Measurements from ENCODE around the gene ILRUN.
"Not testable (repeated sequence)": the region's sequence is repeated elsewhere in the genome, so short reads cannot be mapped to it uniquely, and the experiment has no call there.

ILRUN gene

GRCh38 chr6:34714663-34715062, 18.1 kb upstream of the ILRUN start:
- no peak for TF ChIP-seq CTCF (IDR thresholded peaks at IDR 0.05; ENCODE audit: extremely low read depth, missing control alignments)
- no peak for DNase-seq (ENCODE audit: low spot score)

GRCh38 chr6:34712881-34713280, 16.3 kb upstream of the ILRUN start:
- DNase-seq (ENCODE audit: low spot score): not testable (repeated sequence)

- TF ChIP-seq CTCF (IDR thresholded peaks at IDR 0.05; ENCODE audit: extremely low read depth, missing control alignments): no peak
- no peak for DNase-seq (ENCODE audit: low spot score)
Observed at GRCh38 chr6:34709386-34709785, 12.8 kb upstream of the ILRUN start.

GRCh38 chr6:34705241-34705640, 8.7 kb upstream of the ILRUN start:
- no peak for TF ChIP-seq CTCF (IDR thresholded peaks at IDR 0.05; ENCODE audit: extremely low read depth, missing control alignments)
- DNase-seq (ENCODE audit: low spot score): no peak

GRCh38 chr6:34701199-34701598, 4.6 kb upstream of the ILRUN start:
- DNase-seq (ENCODE audit: low spot score): no peak
- no peak for TF ChIP-seq CTCF (IDR thresholded peaks at IDR 0.05; ENCODE audit: extremely low read depth, missing control alignments)

GRCh38 chr6:34697904-34698559, 1.5 kb upstream of the ILRUN start:
- no peak for TF ChIP-seq CTCF (IDR thresholded peaks at IDR 0.05; ENCODE audit: extremely low read depth, missing control alignments)
- DNase-seq (ENCODE audit: low spot score): no peak

GRCh38 chr6:34697544-34697836, 923 bp upstream of the ILRUN start:
- no peak for DNase-seq (ENCODE audit: low spot score)
- TF ChIP-seq CTCF (IDR thresholded peaks at IDR 0.05; ENCODE audit: extremely low read depth, missing control alignments): no peak

- TF ChIP-seq CTCF (IDR thresholded peaks at IDR 0.05; ENCODE audit: extremely low read depth, missing control alignments): no peak
- DNase-seq (ENCODE audit: low spot score): no peak
Observed at GRCh38 chr6:34696189-34696738, 303 bp downstream of the ILRUN start.
